ENCODE measurements around the gene NUMA1.

DNA sequence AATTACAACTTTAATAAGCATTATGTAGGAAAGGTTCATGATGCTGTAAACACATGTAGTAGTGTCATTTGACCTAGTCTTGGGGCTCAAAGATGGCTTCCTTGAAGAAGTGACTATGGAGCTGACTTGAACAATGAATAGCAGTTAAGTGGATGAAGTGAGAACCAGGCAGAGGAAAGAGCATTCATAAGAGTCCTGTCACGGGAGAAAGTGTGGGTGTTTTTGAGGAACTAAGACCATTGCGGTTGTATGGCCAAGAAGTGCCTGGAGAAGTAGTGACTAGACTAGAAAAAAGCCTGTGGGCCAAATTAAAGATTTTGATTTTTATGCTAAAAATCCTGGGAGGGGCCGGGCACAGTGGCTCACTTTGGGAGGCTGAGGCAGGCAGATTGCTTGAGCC, 88.8 kb downstream of the NUMA1 start:
- TF ChIP-seq, protein P1, sequence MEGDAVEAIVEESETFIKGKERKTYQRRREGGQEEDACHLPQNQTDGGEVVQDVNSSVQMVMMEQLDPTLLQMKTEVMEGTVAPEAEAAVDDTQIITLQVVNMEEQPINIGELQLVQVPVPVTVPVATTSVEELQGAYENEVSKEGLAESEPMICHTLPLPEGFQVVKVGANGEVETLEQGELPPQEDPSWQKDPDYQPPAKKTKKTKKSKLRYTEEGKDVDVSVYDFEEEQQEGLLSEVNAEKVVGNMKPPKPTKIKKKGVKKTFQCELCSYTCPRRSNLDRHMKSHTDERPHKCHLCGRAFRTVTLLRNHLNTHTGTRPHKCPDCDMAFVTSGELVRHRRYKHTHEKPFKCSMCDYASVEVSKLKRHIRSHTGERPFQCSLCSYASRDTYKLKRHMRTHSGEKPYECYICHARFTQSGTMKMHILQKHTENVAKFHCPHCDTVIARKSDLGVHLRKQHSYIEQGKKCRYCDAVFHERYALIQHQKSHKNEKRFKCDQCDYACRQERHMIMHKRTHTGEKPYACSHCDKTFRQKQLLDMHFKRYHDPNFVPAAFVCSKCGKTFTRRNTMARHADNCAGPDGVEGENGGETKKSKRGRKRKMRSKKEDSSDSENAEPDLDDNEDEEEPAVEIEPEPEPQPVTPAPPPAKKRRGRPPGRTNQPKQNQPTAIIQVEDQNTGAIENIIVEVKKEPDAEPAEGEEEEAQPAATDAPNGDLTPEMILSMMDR (IDR thresholded peaks at IDR 0.05; ENCODE audit: poor library complexity, severe bottlenecking), result no peak
- TF ChIP-seq REST (IDR thresholded peaks at IDR 0.05; ENCODE audit: borderline replicate concordance), result no peak
